Pons (tissue), 1 donor: ENCODE results near the gene ATP6V0A1.
"Not testable (repeated sequence)": the region's sequence is repeated elsewhere in the genome, so short reads cannot be mapped to it uniquely, and the experiment has no call there.

Experiments
- DNase-seq: peaks from one replicate; pipeline ENCODE4 v3.0.0-alpha.2; 2016; ENCODE audit warnings: low spot score

Gene ATP6V0A1

GRCh38 chr17:42458497-42459255 lies at the start of gene ATP6V0A1:
Gene ATP6V0A1 (plus strand): TSS chr17:42458878. CDS start chr17:42460895, 2,017 bp downstream.
- DNase-seq, result peak; percentile 80

- no peak for DNase-seq
Measured at GRCh38 chr17:42409523-42410318, 49.0 kb upstream of the ATP6V0A1 start.

DNA sequence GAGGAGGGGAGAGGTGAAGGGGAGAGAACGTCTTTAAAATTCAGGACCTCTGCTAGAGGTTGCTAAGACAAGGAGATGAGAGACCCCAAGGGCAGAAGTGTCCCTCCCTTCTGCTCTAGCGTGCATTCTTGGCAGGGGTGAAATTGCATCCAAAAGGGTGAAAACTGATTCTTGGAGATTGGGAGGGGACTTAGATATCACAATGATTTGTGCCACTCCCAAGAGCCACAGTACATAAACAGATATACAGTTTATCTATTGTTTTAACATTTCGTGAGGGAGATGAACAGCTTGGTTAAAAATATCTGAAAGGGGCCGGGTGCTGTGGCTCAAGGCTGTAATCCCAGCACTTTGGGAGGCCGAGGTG lies 48.4 kb upstream of the ATP6V0A1 start:
- DNase-seq, result no peak

DNA sequence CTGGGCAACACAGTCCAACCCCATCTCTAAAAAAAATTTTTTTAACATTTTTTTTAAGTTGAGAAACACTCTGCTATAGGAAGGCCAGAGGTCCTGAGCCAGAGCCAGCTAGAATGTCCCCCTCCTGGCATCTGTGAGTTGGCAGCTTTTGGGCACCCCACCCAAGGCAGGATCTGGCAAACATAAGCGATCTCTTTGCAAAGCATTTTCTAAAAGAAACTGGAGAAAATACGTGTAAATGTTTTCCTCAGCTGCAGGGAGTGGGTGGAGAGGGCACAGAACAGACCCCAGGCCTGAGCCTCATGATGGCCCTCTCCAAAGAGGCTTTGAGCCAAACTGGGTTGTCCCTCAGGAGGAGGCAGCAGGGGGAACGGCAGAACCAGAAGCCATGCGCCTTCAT lies 47.3 kb upstream of the ATP6V0A1 start:
- no peak for DNase-seq

DNA sequence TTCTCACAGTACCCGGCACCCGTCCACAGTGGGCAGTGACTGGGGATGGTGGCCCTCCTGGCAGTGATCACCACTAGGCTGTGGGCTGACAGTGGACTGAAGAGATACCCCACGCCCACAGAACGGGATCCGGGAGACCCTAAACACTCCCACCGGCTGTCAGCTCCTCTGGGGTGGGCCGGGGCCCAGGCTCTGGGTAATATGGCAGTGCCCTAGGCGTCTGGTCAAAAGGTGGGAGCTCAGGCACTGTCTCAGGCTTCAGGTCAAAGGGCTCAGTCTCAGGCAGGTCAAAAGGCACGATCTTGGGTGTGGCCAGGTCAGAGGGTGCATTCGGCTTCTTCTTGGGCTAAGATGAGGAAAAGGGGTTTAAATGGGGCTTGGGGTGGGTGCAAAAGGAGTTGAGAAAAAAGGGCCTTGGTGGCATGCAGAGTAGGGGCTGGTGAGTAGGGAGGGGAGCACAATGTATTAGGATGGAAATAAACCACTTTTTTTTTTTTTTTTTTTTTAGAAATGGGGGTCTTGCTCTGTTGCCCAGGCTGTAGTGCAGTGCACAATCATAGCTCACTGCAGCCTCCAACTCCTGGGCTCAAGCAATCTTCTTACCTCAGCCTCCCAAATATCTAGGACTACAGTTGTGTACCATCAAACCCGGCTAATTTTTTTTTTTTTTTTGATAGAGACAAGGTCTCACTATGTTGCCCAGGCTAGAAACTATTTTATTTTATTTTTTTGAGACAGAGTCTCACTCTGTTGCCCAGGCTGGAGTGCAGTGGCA lies 46.6 kb upstream of the ATP6V0A1 start:
- no peak for DNase-seq

- no peak for DNase-seq
Measured at GRCh38 chr17:42413464-42414040, 45.1 kb upstream of the ATP6V0A1 start.

DNA sequence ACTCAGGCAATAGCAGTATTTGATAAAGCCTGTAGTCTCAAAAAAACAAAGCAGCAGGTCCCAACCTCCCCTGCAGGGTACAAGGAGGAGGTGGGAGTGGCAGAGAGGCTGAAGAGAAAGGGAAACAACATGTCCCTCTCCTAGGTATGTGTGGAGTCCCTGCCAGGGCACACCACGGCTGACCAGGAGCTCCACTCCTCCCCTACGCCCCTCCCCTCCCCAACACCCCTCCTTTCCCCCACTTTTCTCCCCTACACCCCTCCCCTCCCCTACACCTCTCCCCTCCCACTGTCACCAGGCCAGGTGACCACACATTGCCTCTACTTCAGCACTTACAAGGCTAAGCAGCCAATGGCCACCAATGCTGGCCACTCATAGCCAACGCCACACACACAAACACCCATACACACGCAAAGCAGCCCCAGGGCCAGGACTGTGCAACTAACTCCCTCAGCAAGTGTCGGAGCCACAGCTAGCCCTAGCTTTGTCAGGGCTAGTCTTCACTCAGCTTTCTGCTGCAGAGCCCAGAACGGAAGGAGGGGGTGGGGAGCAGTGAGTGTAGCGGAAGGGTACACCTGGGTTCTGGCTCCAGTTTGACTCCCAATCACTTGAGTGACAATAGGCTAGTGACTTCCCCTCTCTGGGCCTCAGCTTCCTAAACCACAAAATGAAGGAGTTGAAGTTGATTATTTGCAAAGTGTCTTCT lies 43.8 kb upstream of the ATP6V0A1 start:
- DNase-seq, result no peak

- not testable (repeated sequence) for DNase-seq
Measured at GRCh38 chr17:42417981-42418380, 40.7 kb upstream of the ATP6V0A1 start.

DNA sequence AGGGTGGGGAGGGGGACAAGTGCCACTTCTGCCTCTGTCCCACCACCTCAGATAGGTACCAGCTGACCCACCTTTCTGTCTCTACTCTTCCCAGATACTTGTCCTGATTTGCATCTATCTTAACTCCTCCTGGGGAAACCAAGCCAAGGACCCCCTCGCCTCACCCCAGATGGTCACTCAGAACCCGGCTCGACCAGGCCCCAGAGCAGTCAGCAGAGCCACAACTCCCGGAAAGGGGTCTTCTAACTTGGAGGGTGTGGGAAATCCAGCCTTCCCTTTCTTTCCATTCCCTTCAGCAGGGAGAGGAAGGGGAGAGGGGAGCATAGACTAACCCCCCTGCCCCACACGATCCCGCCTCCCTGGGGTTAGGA lies 37.6 kb upstream of the ATP6V0A1 start:
- DNase-seq, result no peak

DNA sequence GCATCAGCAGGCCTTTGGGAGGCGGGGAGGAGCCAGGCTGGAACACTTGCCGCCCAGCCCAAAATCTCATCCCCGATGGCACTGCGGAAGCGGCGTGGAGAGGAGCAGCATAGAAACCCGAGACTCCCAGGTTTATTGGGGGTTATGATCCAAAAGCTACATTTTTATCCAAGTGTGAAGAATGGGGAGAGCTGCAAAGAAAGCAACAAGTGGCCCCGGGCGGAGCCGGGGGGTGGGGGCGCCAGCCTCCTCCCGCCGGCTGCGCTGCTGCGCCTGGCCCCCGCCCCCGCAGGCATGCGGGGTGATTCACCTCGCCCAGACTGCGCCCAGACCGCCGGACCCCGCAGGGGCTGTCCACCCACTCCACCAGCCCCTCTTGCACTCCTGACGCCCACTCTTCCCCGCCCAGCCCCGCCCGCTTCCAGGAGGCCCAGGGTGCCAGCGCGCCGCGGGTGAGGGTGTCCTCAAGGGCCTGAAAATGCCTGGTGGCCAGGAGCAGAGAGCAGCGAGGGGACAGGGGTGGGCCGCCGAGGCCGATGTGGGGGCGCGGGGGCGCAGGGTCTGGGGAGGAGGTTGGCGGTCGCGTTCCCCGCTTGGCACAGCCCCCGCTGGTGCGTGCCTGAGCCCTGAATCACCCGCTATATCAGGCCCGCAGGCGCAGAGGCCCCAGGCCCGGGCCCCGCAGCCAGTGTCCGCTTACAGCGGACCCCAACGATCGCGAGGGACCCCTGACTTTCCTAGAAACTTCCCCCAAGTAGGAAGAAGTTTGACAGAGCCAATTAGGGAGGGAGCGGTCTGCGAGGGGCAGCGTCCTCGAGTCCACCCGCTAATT lies 37.0 kb upstream of the ATP6V0A1 start:
- DNase-seq, result no peak

GRCh38 chr17:42422412-42422957 lies 36.2 kb upstream of the ATP6V0A1 start:
- no peak for DNase-seq

DNA sequence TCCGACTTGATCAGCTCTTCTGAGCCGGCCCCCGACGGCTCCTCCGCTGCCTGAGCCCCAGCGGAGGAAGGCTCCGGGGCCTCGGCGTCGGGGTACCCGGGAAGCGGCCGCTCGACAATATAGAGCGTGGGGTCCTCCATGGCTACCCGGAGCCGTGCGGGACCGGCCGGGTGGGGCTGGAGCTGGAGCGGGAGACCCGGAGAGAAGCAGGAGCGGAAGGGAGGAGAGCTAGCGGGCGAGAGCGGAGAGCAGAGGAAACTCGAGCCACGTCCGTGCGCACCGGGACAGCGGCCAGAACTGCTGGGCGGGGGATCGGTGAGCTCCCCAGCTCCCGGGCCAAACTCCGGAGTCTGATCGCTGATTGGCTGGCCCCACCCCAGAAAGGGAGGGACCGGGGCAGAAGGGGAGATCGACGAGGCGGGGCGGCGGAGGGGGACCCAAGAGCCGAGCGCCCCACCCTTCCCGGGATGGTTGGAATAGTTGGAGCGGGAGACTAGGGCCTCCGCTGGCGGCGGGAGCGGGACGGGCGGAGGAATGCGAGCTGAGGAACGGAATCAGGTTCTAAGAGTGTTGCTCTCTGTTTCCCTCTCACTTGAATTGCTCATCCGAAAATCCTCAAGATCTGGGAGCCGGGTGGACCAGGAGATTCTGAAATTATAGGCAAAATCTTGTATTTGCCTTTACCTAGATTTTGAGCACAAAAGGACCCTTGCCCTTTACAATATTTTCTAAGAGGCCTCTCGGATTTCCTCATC lies 35.5 kb upstream of the ATP6V0A1 start, which contains the start of gene CAVIN1:
Gene CAVIN1 (minus strand): TSS at position 299 of the 755 bp plus-strand sequence. CDS start 159 bp downstream, at position 140.
- peak; percentile 86 for DNase-seq

DNA sequence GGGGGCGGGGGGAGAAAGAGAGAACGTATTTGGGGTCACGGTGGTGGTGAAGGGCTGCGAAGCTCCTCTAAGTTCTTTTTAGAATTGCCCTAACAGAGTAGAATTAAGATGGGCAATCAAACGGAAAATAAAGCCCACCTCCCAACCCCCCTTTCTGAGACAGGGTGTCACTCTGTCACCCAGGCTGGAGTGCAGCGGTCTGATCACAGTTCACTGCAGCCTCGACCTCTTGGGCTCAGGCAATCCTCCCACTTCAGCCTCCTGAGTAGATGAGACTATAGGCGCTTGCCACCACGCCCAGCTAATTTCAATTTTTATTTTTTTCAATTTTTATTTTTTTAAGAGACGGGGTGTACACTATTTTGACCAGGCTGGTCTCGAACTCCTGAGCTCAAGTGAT lies 34.9 kb upstream of the ATP6V0A1 start:
- DNase-seq, result no peak

DNA sequence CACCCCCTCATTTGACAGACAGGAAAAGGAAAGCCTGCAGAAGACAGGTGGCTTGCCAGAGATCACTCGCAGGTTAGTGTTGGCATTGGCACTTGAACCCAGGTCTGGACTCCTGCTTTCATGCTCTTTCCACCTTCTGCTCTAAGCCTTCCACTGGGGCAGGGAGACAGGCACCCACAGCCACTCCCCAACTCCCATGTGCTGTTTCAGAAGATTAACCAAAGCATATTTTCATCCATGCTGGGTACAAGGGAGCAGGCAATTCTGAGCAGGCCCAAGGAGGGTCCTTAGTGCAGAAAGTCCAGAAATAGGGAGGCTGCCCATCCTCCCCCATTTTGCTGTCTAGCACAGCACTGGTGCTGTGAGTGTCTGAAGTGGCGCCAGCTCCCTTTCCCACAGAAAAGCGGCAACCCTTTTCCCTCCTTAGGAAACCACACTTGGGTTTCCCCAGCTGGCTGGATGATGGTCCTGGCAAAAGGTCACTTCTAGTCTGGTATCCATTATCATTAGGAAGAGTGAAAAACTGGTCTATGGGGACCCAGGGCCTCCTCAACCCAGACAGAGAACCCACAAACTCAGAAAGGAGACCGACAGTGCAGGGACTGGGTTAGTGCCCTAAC lies 33.6 kb upstream of the ATP6V0A1 start:
- no peak for DNase-seq

DNA sequence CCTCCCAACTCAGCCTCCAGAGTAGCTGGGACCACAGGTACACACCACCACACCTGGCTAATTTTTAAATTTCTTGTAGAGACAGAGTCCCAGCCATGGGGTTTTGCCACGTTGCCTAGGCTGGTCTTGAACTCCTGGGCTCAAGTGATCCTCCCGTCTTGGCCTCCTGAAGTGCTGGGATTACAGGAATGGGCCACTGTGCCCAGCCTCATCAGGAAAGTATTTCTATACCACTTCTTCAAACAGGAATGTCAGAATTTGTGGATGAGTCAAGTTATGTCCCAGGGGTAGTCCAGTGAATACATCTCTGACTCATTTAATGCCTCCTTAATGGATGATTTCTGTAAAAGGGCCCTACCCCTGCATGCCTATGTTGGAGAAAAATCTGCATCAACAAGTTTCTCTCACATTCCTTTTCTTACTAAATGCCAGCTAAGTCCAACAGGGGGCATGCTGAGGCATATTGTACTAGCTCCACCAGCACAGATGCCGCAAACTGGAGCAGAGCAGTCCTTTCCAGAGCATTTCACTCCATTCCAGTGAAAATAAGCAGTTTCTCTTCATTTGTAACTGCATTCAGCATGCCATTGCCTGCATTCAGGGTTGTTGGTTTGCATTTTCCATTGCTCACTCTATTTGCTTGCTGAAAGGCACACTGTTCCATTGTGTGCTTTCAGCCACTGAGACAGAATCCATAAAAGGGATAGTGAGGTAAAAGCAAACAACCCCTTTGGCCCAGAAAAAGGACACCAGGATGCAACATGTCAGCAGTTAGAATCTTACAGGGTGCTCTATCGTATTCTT lies 30.3 kb upstream of the ATP6V0A1 start:
- peak; percentile 93 for DNase-seq

DNA sequence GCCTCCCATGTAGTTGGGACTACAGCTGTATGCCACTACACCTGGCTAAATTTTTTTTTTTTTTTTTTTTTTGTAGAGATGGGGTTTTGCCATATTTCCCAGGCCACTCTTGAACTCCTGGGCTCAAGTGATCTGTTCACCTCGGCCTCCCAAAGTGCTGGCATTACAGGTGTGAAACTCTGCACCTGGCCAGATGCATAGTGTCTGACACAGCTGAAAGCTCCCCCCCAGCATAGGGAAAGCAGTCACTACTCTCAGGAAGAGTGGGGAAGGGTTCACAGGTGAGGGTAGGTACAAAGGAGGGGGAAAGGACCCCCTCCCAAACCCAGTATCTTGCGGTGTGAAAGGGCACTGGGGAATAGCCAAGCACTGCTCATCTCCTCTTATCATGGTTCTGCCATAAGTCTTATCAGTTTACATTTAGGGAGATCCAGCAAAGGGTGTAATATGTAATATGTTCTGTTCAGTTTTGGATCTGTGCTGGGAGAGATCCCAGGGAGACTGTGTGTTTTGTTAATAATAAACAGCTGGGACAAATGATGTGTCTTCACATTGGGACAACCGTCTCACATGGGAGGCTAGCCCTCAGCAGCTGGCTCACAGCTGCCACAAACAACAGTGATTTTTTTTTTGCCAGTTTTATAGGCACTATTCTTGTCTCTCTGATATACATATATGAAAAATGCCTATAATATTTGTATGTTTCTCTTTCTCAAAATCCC lies 28.8 kb upstream of the ATP6V0A1 start:
- no peak for DNase-seq

- no peak for DNase-seq
Measured at GRCh38 chr17:42431758-42432161, 26.9 kb upstream of the ATP6V0A1 start.

DNA sequence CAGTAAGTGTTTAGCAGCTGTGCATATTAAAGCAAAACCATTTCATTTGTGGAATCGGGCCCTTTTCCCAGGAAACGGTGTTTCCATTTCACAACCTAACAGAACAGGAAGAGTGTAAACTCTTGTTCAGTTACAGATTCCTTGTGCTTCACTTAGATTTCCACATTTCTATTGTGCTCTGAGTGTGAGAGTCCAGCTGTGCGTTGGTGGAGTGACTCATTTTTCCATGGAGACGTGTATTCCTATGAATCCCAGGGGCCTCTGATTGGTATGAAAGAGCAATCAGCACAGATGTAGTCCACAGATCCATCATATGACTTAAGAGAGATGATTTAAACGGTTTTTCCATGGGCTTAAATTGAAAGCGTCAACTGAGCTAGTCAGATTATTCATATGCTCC lies 22.3 kb upstream of the ATP6V0A1 start:
- no peak for DNase-seq
